SHP77 treated with DMSO at 0.1 percent for 48 hours (cell line): ENCODE results near the gene CDC16.
"Not testable (repeated sequence)": the region's sequence is repeated elsewhere in the genome, so short reads cannot be mapped to it uniquely, and the experiment has no call there.

Experiments
- DNase-seq: peaks from one replicate; lab custom pipeline; 2025; lab: John Stamatoyannopoulos, UW

CDC16 gene

DNA sequence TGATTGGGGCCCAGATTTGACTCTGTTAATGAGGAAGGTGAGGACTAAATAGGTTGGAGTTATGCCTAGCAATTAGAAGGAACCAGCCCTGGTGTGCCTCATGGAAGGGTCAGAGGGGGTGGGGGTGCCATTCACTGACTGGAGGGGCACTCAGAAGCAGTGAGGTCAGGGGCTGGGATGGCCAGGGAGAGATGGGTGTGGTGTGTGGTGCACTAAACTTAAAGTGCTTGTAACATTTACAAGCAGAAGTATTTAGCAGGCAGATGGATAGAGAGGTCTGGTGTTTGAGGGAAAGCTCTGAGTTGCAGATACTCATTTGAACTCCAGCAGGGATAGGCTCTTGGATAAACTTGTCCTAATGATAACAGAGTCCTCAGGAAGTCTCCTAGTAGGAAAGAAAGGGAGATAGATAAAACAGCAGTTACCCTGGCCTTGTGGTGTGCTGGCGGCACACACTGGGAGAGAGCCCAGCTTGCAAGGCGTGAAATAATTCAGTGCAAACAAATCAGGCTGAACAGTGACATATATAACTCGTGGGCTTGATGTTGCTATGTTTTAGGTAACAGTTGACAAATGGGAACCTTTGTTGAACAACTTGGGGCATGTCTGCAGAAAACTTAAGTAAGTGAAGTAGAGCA lies 26.8 kb downstream of the CDC16 start:
- DNase-seq: no peak

GRCh38 chr13:114263578-114263977 lies 28.9 kb downstream of the CDC16 start:
- no peak for DNase-seq

- not testable (repeated sequence) for DNase-seq
Observed at GRCh38 chr13:114264313-114264712, 29.6 kb downstream of the CDC16 start.

DNA sequence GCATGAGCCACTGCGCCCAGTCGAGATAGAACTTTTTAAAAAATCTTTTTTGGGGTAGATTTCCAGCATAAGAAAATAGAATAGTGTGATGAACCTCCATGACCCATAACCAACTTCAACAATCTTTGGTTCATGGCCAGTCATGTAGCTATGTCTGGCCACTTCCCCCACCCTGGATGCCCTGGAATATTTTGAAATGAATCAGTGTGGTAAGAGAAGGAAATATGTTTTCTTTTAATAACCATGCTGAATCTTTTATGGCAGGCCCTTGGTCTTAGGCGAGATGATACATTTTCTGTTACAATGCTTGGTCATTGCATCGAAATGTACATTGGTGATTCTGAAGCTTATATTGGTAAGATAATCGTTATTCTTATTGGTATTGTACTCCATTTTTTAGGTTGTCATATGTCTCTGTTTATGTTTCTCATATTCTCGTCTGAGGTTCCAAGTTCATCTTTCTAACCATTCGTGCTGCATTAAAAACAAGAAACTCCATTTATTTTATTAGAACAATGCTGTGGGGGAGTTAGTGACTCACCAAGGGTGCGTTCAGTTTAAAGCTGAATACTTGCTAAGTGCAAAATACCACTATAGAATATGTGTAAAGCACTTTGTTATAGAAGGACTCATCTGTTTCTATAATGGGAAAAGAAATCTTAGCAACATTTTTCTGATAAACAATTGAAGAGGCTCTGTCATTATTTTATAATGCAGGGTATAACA lies 30.4 kb downstream of the CDC16 start:
- DNase-seq: no peak

DNA sequence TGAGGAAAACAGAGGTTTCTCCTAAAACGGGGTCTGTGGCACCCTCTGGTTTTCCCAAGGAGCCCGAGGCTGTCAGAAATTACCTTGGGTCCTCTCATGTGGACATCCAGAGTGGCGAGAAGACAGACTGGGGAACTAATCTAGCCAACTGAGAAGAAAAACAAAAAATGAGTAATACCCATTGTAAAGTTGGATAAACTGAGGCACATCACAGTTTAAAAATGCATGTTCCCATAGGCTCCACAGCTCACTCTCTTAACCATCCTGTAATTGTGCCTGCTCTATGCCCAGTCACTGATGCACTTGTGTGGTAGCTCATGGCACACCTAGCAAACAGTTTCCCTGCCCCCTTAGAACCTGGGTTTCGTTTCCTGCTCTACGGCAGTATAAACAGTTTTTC lies 31.5 kb downstream of the CDC16 start:
- DNase-seq: no peak

DNA sequence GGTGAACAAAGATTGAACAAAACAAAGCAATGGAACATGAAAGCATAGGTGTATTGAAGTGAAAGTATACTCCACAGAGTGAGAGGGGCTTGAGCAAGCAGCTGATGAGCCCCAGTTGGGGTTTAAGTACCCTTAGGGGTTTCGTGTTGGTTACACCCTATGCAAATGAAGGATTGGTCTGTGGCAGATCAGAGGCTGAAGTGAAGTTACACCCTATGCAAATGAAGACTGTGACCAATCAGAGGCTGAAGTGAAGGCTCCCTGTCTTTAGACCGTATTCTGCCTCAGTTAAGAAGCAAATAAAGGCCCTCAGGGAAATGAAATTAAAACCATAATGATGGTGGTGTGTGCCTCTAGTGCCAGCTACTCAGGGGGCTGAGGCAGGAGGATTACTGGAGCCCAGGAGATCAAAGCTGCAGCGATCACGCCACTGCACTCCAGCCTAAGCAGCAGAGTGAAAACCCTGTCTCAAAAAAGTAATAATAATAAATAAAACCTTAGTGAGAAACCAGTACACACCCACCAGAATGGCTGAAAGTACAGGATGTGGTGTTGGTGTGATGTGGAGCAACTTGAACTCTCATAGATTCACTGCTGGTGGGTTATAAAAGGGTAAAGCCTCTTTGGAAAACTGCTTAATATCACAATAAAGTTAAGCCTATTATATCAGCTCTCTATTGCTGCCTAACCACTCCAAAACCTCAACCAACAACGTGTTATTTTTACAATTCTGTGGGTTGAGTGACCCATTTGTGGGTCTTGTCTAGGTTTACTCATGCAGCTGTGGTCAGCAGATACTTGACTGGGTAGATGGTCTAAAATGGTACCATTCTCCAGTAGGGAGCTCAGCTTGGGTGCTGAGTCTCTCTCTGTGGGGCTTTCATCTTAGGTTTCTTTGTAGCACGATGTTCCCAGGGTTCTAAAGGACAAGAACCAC lies 33.9 kb downstream of the CDC16 start:
- no peak for DNase-seq

GRCh38 chr13:114269281-114269770 lies 34.6 kb downstream of the CDC16 start:
- no peak for DNase-seq

DNA sequence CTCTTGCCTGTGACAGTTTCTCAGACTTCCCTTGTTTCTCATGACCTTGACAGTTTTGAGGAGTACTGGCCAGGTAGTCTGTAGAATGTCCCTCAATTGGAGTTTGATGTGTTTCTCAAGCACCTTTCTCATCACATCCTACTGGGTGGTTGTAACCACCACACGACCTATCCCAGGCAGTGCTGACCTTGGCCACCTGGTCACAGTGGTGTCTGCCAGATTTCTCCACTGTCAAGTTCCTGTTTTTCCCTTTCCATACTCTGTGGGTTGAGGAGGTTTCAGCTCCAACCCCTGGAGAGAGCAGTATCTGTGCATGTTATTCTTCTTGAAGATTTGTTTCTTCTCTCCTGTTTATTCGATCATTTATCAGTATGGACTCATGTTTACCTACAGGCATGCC lies 38.3 kb downstream of the CDC16 start:
- no peak for DNase-seq

DNA sequence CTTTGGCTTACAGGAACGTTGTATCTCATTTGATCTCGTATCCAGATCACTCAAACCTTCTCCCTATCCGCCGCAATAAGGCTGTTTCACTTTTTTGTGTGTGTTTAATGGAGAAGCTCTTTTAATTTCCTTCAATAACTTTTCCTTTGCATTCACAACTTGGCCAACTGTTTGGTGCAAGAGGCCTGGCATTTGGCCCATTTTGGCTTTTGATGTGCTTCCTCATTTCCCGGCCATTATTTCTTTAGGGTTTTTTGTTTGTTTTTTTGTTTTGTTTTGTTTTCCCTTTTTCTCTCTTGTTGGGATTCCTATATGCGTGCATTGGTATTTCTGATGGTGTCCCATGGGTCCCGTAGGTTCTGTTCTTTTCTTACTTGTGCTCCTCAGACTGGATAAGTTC lies 40.6 kb downstream of the CDC16 start:
- no peak for DNase-seq

DNA sequence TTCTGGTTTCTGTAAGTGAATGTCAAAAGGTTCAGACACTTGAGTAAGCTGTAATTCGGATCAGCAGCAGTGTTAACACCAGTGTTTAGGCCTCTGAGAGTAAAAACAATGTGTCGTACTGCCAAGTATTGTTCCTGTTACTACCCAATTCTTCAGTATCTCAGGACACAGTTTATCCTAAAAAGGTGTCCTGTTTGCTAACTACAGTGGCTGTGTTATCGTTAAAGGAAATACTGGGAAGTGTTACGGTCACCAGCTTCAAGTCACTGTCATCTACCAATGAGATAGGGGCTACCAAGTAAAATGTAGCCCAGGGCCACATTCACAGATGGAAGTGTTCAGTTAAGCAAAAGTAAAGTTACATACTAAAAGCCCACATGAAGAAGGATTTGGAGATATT lies 44.4 kb downstream of the CDC16 start:
- DNase-seq: no peak

GRCh38 chr13:114279758-114280355 lies 45.2 kb downstream of the CDC16 start:
- DNase-seq: no peak

DNA sequence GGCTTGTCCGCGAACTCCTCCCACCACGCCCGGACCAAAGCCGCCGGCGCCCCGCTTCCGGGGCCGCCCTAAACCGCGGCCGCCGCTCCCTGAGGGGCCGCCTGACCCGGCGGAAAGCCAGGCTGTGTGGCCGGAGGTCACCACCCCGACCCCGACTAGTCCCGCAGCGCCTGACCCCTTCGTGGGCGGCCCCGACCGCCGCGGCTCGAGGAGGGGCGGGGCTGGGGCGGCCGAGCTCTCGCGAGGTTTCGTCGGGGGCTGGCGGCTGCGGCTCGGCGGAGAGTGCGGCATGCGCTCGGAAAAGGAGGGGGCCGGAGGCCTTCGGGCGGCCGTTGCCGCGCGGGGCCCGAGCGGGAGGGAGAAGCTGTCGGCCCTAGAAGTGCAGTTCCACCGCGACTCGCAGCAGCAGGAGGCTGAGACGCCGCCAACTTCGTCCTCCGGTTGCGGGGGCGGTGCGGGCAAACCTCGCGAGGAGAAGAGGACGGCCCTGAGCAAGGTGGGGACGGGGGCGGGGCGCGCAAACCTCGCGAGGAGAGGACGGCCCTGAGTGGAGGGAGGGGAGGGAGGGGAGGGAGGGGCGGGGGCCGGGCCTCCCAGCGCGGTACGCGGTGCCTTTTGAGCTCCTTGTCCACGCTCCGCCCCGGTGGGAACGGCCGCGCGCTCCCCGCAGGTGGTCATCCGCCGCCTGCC lies 46.8 kb downstream of the CDC16 start, which contains the start of gene UPF3A:
TSS of gene UPF3A (plus strand) at position 251 of the 690 bp plus-strand sequence. CDS start at position 290, 39 bp downstream.
- DNase-seq: peak; percentile 86

DNA sequence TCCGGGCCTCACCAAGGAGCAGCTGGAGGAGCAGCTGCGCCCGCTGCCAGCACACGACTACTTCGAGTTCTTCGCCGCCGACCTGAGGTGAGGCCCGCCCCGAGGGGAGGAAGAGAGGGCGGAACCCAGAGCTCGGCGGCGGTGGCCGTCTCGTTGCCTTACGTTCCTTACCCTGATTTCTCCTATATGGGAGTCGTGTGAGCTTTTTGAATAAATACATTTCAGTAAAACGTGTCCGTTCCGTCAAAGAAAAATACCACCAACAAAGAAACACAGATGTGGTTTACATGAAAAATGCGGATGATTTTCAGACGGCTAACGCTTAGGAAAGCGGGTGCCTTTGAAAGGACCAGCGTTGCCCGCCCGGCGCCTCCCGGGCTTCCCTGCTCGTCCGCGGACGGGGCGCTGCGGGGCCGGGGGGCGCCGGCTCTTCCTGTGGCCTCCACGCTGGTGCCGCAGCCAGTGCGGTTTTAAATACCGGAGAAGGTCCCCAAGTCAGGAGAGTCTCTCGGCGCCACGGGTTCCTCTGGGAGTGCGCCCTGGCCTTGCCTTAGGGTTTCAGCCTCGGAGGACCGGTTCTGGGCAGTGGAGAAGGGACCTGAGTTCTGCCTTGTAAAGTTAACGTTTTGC lies 47.5 kb downstream of the CDC16 start:
- peak; percentile 83 for DNase-seq

GRCh38 chr13:114283576-114283975 lies 48.9 kb downstream of the CDC16 start:
- no peak for DNase-seq

GRCh38 chr13:114284680-114285079 lies 50.0 kb downstream of the CDC16 start:
- no peak for DNase-seq

DNA sequence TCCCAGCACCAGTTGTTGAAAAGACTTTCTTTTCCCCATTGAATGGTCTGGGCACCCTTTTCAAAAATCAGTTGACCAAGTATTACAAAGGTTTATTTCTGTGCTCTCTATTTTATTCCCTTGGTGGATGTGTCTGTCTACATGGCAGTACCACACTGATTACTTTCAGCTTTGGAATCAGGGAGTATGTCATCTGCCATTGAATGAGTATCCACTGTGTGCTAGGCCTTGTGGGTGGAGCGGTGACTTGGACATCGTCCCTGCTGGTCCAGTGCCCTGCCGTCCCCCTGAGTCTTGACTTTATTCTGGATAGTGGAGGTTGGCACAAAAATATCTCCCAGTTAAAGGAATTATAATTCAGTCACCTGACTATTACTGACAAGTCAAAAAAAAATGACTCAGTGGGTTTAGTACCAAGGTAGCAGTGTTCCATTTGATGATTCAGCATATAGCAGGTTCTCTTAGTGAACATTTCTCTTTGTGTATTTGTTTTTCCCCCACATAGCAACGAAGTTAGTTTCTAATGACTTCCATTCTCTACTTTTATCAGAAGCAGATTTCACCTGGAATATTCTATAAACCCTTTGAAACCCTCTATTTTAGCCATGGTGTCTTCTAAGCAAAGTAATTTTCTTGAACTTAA lies 50.6 kb downstream of the CDC16 start:
- no peak for DNase-seq

DNA sequence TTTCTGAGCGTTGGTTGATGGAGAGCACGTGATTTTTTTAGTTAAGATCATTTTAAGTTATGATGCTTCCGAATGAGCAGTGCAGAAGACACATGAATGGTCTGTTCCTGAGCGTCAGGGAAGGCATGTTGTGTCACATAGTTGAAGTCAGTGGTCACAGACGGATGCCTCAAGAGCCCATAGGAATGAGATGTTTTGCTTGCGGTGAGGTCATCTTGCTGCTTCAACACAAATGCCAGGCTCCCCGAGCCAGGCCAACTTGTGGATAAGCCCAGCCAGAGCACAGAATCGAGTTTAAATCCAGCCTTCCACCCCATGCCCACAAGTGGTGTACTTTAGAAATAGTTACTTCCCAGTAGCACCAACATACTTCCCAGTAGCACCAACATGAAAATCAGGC lies 52.1 kb downstream of the CDC16 start:
- no peak for DNase-seq

DNA sequence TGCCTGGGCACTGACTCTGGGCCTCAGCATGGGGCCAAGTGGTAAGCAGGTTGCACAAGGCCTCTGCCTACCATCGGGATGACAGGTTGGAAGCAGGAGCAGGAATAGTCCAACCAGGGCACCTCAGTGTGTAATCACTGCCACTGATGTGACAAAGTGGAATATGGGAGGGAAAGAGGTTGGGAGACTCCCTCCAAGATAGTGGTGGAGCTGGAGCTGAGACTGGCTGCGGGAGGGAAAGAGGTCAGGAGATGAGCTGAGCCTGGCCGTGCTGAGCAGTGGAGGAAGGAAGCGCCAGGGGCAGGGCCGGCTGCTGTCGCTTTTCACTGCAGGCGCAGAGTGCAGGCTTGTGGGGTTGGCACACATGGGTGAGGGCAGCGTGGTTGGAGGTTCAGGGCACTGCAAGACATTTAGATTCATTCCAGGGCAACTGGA lies 53.5 kb downstream of the CDC16 start:
- DNase-seq: no peak

- DNase-seq: no peak
Observed at GRCh38 chr13:114296448-114296847, 61.8 kb downstream of the CDC16 start.

DNA sequence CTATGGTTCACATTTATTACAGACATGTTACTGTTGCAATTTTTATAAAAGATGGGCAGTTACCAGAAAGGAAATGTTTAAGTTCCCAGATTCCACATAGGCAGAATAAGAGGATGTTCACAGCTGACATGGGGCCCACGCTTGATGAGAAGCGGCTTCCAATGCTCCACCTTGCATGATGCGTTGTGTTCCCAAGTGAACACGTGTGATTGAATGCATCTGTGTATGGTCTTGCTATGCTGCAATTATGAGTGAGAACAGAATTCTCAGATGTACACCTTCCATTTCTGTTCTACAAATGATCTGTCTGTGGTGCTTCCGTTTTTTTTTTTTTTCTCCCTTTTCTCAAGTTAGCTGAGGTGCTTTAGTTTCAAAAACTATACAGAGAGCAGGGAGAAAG lies 62.2 kb downstream of the CDC16 start:
- no peak for DNase-seq
